ENCODE results near the gene SLC6A18.
"Not testable (repeated sequence)": the region's sequence is repeated elsewhere in the genome, so short reads cannot be mapped to it uniquely, and the experiment has no call there.

SLC6A18 gene

DNA sequence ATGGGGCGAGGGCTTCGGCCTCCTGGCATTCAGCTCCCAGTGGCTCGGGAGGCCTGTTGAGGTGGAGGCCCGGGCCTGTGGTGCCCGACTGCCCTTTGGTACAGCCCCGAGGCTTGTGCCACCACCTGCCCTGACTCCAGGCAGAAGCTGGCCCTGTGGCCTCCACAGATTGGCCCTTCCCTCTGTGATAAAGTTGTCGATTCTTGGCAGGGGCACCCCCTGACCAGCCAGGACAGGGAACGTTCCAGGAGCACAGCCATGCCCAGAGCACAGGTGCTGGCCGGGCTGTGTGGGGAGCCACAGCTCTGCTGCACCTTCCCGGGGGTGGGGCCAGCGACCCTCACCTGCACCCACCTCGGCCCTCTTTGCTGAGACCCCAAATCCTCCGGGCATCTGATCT is 32.7 kb downstream of the SLC6A18 start:
- no peak for DNase-seq

DNA sequence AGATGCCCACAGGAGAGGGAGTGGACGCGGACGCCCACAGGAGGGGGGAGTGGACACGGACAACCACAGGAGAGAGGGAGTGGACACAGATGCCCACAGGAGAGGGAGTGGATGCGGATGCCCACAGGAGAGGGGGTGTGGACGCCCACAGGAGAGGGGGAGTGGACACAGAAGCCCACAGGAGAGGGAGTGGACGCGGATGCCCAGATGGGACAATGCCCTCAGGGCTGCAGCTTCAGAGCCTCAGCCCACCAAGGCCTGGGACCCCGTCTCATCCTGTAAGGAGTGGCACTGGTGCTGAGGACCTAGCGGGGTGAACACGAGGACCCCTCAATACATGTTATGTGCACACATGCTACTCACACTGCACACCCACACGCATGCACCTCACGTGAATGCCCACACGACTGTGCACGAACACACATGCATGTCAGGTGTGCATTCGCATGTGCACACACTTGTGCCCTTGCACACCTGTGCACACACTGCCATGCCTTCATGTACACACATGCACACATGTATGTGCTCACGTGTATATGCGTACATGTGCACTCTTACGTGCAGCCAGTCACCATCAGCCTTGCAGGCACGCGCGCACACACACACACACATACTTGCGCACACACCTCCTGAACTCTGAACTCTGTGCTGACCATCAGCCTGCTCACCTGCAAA is 34.8 kb downstream of the SLC6A18 start:
- DNase-seq: no peak

DNA sequence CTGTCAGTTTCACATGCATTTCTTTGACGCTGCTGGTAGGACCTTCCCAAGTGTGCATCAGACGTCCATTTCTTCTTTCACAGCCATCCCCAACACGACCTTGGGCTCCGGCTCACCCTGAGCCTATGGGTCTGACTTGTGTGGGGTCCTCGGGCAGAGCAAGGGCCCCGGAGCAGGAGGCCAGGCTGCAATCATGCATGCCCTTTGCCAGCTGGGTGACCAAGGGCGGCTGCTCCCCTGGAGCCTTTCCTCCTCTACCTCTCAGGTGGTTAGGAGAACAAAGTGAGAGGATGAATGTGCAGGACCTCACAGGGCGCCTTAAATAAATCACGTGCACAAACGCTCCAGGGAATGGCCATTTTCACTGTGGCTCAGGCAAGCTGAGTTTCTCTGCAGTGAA is 36.5 kb downstream of the SLC6A18 start:
- DNase-seq: no peak

DNA sequence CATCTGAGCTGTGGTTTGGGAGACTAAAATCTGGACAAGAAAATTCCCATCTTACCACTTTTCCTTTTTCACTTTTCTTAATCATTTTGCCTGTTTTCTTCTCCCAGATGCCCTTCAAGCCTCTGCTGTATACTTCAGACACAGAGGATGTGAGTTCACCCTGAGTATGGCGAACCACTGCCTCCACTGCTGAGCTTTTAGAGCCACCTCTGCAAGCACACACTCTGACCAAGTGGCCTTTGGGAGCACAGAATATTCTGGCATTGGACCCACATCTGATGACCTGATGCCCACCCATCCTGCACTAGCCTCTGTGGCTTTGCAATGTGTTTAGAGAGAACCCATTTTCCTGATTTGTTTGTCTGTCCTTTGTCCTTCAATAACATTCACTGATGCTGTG is 37.2 kb downstream of the SLC6A18 start:
- DNase-seq: no peak

DNA sequence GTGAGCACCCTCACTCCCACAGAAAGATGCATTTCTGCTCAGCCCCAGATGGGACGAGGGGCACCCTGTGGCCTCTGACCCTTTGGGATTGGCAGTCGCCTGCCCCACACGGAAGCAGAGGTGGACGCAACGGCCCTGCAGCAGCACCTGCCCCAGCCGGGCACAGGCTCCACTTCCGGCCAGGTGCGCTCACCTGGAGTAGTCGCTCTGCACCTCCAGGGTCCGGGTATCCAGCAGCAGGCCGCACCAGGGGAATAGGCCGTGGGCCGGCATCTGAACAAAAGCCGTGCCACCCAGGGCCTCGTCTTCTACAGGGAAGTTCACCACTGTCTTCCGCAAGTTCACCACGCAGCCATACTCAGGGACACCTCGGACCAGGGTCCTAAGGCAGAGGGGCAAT is 39.0 kb downstream of the SLC6A18 start:
- no peak for DNase-seq

DNA sequence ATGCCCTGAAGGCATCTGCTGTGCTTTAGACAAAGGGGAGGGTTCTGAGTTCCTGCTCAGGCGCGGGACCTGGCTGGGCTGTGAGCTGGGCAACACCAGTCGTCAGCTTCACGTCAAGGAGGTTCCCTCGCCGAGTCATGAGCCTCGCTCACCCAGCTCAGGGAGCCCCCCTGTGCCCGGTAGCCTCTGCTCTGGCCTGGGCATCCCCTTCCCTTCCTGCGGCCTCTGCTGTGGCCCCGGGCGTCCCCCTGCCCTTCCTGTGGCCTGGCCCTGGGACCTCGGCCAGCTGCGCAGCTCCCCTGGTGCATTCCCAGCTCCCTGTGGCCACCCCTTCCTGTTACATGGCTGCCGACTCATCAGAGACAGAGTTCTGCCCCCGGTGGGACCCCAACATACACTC is 39.8 kb downstream of the SLC6A18 start:
- DNase-seq: no peak

DNA sequence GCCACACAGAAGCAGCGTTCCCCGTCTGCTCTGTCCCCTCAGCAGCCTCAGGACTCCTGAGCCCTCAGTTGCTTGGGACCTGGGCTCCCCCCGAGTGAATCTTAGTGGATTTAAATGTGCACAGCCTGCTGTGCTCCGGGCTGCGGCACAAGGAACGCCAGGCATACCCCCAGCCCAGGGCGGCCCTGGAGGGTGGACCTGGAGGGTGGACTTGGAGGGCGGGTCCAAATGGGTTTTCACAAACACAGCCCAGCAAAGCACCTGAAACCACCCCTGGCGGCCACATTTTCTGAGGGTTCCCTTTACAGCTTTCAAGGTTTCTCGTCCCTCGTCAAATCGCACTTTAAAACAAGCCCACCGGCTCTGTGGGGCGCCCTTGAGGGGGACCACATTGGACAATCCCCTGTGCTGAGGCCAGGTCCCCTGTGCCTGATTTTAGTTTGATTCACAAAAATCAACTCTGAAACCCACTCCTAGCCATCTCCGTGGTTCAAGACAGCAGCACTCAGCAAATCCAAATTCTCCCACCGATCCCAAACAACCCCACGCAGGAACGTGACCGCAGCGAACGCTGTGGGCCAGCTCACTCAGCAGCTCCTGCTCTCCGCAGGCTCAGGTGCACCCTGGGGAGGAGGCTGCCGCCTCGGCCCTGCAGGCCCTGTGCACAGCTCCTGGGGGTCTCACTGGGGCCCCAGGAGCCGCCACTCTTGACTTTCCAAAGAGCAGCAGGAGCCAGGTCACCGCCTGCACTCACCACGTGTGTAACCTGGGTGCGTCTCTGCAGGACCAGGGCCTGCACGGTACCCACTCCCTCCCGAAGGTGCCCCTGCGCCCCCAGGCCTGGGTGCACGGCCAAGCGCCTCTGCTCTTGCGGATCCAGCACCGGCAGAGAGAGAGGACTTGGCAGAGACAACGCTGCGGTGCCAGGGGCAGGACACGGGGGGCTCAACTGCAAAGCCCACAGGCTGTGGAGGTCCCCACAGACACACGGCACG is 40.6 kb downstream of the SLC6A18 start:
- no peak for DNase-seq

DNA sequence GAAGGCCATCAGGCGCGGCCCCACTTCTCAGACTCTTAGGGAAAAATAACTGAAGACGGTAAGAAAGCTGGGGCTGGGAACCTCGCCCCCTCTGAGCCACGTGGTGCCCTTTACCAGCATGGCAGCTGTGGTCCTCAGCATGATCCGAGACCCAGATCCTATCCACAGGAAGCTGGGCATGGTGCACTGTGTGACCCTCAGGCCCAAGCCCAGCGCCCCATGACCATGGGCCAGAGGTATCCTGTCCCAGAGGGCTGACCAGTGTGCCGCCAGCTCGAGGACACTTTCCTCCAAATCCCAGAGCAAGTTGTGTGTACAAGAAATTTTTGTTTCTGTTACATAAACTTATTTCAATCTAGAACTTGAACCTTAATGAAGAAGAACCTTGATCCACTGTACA is 41.6 kb downstream of the SLC6A18 start:
- no peak for DNase-seq

DNA sequence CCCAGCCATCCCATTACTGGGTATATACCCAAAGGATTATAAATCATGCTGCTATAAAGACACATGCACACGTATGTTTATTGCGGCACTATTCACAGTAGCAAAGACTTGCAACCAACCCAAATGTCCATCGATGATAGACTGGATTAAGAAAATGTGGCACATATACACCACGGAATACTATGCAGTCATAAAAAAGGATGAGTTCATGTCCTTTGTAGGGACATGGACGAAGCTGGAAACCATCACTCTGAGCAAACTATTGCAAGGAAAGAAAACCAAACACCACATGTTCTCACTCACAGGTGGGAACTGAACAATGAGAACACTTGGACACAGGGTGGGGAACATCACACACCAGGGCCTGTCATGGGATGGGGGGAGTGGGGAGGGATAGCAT is 42.3 kb downstream of the SLC6A18 start:
- DNase-seq: not testable (repeated sequence)

DNA sequence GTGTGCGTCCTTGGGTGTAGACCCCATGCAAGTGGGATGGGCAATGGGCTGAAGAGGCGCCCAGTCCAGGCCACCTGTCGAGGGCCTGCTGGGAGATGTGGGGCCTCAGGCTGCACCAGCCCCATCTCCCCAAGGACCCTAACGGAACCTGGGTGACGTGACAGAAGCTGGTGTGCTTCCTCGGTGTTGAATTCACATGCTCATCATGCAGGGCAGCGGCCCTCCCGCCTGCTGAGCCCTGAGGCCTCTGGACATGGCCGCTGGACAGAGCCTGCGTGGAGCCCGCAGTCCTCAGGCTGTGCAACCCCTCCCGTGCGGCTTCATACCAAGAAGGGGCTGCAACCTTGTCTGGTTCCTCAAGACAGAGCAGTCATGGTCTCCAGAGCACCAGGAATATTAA is 42.9 kb downstream of the SLC6A18 start:
- DNase-seq: no peak

DNA sequence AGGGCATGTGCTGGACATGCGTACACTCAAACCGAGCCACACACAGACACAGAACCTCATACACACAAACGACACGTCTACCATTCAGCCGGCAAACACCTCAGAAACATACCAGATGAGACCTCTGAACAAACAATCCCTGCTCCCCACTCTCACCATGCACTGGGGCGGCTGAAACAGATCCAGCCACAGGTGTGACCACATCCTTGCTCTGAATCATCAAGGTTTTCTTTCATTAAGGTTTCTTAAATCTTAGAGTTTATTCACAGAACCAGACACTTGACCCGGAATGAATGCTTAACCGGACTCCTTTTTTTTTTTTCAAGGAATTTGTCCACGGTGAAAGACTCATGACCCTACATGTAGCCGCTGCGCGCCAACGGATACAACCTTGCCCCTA is 43.5 kb downstream of the SLC6A18 start:
- DNase-seq: no peak

DNA sequence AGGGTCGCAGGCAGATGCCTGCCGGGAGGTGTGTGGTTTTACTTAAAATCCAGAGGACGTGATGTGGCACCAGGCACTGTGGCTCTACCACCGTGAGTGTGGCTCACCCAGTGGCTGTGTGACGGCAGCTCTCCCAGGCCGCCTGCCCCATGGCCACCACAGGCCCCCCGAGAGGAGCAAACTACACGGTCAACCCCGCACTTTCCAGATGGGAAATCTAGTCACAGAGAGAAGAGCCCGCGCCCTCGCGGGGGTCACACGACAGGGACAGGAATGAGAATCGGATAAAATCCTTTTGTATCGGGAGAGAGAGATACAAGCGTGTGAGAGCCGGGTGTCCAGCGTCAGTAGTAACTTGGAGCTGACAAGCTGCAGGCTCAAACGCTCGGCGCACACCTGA is 45.2 kb downstream of the SLC6A18 start:
- no peak for DNase-seq

DNA sequence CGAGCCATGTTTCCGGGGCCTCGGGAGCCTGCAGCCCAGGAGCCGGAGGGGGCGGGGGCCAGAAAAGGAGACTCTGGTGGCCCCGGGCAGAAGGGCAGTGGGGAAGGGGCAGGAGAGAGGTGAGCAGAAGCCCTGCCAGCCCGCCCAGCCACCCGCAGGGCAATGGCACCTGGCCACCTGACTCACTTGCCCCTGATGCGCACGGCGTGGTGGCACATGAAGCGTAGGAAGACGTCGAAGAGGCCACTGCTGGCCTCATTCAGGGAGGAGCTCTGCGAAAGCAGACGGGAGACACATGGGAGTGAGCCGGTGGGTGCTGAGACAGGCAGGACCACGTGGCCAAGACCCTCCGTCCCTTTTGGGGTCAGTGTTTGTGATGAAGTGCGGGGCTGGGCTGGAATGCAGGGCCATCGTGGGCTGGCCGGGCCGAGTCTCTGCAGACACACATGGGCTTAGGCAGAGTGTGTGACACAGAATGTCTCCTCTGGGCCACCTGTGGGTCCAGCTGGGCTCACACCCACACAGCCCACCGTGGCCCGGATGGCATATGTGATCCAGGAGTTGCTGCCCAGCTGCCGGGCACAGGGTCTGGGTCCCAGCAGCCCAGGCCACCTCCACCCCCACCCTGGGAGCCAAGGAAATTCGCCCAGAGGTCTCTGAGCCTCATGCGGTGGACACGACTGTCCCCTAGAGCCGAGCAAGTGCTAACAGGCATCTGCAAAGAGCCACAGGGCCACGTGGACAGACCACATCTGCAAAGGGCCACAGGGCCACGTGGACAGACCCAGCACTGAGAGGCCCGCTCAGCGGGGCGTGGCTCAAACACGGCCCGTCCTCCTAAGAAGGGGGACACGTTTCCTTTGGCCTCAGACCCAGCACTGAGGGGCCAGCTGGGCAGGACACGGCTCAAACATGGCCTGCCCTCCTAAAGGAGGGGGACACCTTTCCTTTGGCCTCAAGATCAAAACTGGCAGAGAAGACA is 46.0 kb downstream of the SLC6A18 start:
- DNase-seq: no peak

DNA sequence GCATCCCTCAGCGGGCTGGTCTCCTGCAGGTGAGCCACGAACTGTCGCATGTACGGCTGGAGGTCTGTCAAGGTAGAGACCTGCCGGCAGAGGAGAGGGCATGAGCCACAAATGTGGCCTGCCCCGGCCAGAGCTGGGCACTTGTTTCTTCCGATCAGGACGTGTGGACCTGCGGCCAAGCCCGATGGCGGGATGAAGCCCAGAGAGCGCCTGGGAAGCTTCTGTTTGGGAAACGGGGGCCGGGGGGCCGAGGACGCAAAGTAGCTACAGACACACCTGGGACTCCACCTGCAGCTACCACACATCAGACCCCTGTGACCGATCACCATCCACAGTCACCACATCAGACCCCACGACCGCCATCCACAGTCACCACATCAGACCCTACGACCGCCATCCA is 47.0 kb downstream of the SLC6A18 start:
- no peak for DNase-seq

DNA sequence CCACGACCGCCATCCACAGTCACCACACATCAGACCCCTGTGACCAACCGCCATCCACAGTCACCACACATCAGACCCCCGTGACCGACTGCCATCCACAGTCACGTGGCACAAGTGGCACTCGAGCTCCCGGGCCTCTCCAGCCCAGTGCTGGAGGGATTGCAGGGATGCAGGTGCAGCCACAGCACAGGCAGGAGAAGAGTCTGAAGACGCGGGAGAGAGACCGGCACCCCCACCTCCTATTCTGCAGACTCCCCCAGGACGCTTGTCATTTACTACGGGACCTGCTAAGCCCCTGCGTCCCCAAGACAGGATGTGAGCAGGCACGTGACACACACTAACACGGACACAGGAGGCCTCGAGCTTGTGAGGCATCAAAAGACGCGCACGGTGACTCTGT is 48.6 kb downstream of the SLC6A18 start:
- DNase-seq: no peak

DNA sequence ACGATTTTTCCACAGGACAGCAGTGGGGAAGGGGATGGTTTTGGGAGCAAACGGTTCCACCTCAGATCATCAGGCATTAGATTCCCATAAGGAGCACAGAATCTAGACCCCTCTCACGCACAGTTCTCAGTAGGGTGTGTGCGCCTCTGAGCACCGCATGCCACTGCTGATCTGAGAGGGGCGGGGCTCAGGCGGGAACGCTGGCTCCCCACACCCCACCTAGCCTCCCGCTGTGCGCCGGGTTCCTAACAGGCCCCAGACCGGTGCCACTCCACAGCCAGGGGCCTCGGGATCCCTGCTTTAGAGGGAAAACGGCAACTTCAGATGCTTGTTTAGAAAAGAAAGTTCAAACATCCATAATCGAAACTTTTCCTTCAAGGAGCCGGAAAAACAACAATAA is 49.3 kb downstream of the SLC6A18 start:
- DNase-seq: no peak

DNA sequence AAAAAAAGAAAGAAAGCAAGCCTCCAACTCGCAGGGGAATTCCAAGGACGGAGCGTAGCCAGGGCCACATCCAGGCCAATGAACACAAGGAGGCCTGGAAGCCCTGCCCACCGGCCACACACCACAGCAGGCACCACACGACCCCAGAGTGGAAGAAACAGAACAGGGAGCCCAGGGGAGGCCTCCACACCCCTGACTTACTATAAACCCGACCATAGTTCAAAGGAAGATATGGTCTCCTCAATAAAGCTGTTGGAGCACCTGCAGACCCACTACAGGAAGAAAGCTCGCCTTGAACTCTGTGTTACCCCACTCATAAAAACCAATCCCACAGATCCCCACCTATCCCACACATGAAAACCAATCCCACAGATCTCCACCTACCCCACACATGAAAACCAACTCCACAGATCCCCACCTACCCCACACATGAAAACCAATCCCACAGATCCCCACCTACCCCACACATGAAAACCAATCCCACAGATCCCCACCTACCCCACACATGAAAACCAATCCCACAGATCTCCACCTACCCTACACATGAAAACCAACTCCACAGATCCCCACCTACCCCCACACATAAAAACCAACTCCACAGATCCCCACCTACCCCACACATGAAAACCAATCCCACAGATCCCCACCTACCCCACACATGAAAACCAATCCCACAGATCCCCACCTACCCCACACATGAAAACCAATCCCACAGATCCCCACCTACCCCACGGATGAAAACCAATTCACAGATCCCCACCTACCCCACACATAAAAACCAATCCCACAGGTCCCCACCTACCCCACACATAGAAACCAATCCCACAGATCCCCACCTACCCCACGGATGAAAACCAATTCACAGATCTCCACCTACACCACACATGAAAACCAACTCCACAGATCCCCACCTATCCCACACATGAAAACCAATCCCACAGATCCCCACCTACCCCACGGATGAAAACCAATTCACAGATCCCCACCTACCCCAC is 50.5 kb downstream of the SLC6A18 start:
- not testable (repeated sequence) for DNase-seq

DNA sequence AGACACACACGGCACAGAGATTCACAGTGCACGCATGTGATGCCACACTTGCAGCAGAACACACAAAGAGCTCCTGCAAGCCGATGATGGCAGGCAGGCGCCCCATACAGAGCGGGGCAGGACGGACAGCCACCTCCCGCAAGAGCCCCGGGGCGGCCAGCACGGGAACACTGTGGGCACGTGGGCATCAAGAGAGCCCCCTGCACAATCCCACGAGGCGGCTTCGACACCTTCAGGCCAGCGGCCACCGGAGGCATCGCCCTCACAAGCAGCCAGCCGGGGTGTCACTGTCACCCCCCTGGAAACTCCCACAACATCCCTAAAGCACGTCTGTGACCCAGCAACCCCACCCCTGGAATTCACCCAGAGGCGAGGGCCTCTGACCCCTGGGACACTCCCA is 51.7 kb downstream of the SLC6A18 start:
- no peak for DNase-seq

DNA sequence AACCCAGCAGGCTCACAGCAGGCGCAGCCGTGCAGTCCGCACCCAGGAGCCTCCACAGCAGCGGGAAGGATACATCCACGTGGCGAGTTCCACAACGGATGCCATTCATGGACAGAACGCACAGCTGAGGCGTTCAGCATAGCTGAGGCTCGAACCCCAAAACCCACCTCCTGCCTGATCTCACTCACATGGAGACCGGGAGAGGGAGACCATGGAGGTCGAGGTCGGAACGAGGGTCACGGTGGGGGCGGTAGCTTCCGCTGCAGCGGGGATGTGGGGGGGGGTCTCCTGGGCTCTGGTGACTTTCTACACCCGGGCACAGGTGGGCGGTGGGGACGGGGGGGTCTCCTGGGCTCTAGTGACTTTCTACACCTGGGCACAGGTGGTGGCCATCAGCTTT is 52.1 kb downstream of the SLC6A18 start:
- DNase-seq: no peak

DNA sequence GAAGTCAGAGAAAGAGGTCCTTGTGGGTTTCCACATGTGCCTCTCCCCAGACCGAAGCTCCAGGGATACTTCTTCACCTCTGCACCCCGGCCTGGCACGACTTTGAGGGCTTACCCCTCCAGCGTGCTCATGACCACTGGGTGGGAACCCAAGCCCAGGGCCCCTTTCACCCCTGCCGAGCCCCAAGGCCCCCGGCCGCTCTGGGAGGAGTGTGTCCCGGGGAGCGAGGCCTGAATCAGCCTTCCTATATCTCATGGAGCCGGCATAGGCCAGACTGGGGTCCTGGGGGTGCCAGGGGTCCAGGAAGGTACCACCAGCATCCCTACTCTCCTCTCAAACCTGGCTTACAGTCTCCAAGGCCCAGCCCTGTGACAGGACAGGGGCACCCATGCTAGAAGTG is 52.6 kb downstream of the SLC6A18 start:
- no peak for DNase-seq

DNA sequence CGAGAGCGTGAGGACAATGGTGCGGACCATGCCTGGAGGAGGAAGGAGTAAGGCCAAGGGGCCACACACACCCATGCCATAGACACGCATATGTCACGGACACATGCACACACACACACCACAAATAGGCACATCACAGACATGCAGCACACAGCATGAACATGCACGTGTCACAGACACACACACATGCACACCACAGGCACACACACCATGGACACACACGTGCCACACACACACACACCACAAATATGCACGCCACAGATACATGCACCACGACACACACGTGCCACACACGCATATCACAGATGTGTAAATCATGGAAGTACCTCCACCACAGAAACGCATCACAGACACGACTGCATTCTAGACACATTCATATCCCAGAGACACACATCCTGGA is 53.0 kb downstream of the SLC6A18 start:
- no peak for DNase-seq

All from femur (tissue), 1 donor.